Muscle of leg (tissue), 11 donors: ENCODE measurements around the gene RANBP9. TPM values are rescaled to one million over a fixed set of nuclear protein-coding genes. Genes with fewer than 3 reads are reported as not detected.

ENCODE experiments used
- DNase-seq: peaks from one replicate; pipeline ENCODE4 v3.0.0; 2013
- H3K27ac ChIP-seq: one replicate; pipeline ENCODE4 v1.5.1; 2013; ENCODE audit warnings: mild to moderate bottlenecking, low read length, control low read depth
- H3K27me3 ChIP-seq: one replicate; pipeline ENCODE4 v1.6.1; 2013; ENCODE audit warnings: low read length; ENCODE audit not compliant: control insufficient read depth, insufficient read depth
- H3K36me3 ChIP-seq: one replicate; pipeline ENCODE4 v1.6.1; 2013; ENCODE audit warnings: low read length; ENCODE audit not compliant: control insufficient read depth, insufficient read depth
- H3K4me1 ChIP-seq: one replicate; pipeline ENCODE4 v1.6.1; 2013; ENCODE audit warnings: low read length; ENCODE audit not compliant: control insufficient read depth, insufficient read depth
- H3K4me3 ChIP-seq: one replicate; pipeline ENCODE4 v1.5.1; 2013; ENCODE audit warnings: low read length, control low read depth
- H3K9me3 ChIP-seq: replicated peaks from 2 replicates; pipeline ENCODE4 v1.6.1; 2013; ENCODE audit warnings: low read depth, low read length; ENCODE audit not compliant: control insufficient read depth
- WGBS: methylation state at CpG from one replicate; pipeline ENCODE4 v1.1.5; 2013; ENCODE audit warnings: missing lambda C conversion rate; ENCODE audit not compliant: insufficient coverage; 5-methylcytosine and 5-hydroxymethylcytosine counted together
- polyA plus RNA-seq, 8 donors: library from polyadenylated mRNA; unstranded; fragments of 120-200 nt; gene quantifications; one replicate each; pipeline versions ENCODE4 v1.2.1 to v1.2.3, GENCODE V29; 2013; ENCODE audit warnings: inconsistent platforms in 1 of 8, low replicate concordance in 1 of 8; ENCODE audit not compliant: insufficient read length in 8 of 8, insufficient read depth in 1 of 8
- total RNA-seq: library from RNA; stranded (reverse); fragments of 120-200 nt; gene quantifications from one replicate; pipeline ENCODE4 v1.2.4, GENCODE V29; 2013

The RANBP9 gene
- total and polyA plus RNA-seq, 9 donors, result 23.4 to 35.6 (median 27.7) TPM

DNA sequence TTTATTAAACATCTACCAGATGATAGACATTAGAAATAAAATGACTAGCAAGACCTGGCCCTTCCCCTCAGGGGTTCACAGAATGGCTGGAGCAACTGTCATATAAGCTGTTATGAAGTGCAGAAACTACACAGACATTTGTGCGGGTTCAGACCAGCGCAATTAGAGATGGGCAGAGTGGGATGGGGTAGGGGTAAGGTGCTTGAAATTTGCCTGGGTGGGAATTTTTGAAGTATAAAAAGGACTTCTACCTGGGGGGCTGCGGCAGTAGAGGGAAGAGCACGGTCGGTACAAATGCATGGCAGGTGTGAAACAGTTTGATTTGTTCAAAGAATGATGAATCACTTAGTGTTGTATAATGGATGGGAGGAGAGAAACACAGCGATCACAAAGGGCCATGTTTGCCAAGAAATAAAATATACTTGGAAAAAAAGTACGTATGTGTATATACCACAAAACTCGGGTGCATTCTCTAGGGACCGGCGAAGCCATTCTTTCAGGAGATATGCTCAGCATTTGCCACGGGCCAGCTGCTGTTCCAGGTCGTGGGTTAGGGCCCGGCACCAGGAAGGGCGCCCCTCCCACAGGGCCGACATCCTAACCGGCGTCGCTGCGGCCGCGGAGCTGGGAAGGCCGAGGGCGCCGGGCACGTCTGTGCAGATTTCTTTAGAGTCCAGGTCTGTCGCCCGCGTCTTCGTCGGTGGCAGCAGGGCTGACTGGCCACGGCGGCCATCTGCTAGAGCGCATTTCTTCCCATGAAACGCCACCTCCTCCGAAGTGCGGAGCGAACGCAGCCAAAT is 97.3 kb downstream of the RANBP9 start:
- peak overlapping the region; percentile 86 for H3K4me3 ChIP-seq
- H3K27ac ChIP-seq, result peak overlapping the region; percentile 98
- DNase-seq, result no peak
- H3K36me3 ChIP-seq, result peaks cover 25% of the 10 kb centered on the region
- peaks cover 7% of the 10 kb centered on the region for H3K4me1 ChIP-seq
- 3% methylated on average over 37 of the region's 38 CpGs for WGBS
- H3K27me3 ChIP-seq, result no peaks in the 10 kb centered on the region
- H3K9me3 ChIP-seq, result no peaks in the 10 kb centered on the region

DNA sequence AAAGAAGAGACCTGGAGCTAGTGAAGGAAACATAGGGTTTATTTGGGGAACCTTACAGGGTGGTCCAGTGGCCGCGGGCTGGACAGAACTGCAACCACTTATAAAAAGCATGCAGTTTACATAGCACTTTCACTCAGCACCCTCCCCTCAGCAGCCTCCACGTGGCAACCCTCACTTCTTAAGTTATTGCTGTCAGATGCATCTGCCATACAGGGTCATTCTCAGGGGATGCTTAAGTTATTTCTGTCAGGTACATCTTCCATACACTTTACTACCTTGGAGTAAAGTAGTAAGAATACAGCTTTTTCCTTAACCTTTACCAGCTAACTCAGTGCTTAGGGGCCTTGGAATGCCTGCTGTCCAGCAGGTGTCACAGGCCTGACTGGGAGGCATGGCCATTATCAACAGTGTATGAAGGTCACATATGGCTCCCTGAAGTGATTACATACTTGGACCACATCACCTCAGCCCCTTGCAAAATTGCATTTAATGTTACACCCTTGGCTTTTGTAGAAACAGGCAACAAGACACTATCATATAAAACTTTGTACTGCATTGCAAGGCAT is 98.5 kb downstream of the RANBP9 start:
- DNase-seq, result no peak
- no peaks in the 10 kb centered on the region for H3K27me3 ChIP-seq
- no peak overlapping the region for H3K27ac ChIP-seq
- H3K9me3 ChIP-seq, result no peaks in the 10 kb centered on the region
- peaks cover 15% of the 10 kb centered on the region for H3K36me3 ChIP-seq
- H3K4me1 ChIP-seq, result peaks cover 7% of the 10 kb centered on the region
- H3K4me3 ChIP-seq, result no peak overlapping the region
- WGBS, result 61% methylated on average over 3 of the region's 3 CpGs

DNA sequence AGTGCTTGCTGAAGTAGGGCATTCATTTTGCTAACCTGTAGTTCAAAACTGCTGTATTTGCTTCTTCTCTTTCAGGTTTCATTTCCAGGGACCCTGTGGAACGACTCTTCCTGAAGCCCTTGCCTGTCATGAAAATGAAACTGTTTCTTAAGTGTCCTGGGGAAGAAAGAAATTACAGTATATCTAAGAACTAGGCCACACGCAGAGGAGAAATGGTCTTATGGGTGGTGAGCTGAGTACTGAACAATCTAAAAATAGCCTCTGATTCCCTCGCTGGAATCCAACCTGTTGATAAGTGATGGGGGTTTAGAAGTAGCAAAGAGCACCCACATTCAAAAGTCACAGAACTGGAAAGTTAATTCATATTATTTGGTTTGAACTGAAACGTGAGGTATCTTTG is 99.9 kb downstream of the RANBP9 start:
- H3K4me3 ChIP-seq, result no peak overlapping the region
- peaks cover 5% of the 10 kb centered on the region for H3K36me3 ChIP-seq
- no CpG with 5 or more reads among the region's 4 CpGs for WGBS
- no peaks in the 10 kb centered on the region for H3K9me3 ChIP-seq
- H3K27ac ChIP-seq, result no peak overlapping the region
- no peak for DNase-seq
- H3K27me3 ChIP-seq, result no peaks in the 10 kb centered on the region
- peaks cover 7% of the 10 kb centered on the region for H3K4me1 ChIP-seq

DNA sequence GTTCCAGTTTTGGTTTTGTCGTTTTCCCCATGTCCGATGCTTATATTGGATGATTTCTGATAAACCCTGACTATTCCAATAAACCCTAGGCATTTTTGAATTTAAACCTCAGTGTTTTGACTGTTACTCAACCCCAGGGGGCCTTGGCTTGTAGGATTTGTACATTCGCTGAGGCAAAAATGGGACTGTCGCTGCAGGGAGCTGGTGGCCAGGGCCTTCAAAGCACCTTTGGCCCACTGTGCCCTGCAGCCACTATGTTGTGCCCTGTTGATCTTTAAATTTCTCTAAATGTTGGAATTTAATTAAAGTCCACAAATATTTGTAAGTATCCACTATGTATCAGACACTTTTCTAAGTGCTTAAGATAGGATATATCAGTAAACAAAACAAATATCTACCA is 106.0 kb downstream of the RANBP9 start:
- no CpG with 5 or more reads among the region's 4 CpGs for WGBS
- Histone ChIP-seq H3K4me1 (no peaks in the 10 kb centered on the region), H3K4me3 (no peak overlapping the region), H3K36me3 (peaks cover 19% of the 10 kb centered on the region), H3K9me3 (no peaks in the 10 kb centered on the region), H3K27me3 (no peaks in the 10 kb centered on the region), H3K27ac (no peak overlapping the region)
- DNase-seq, result no peak

DNA sequence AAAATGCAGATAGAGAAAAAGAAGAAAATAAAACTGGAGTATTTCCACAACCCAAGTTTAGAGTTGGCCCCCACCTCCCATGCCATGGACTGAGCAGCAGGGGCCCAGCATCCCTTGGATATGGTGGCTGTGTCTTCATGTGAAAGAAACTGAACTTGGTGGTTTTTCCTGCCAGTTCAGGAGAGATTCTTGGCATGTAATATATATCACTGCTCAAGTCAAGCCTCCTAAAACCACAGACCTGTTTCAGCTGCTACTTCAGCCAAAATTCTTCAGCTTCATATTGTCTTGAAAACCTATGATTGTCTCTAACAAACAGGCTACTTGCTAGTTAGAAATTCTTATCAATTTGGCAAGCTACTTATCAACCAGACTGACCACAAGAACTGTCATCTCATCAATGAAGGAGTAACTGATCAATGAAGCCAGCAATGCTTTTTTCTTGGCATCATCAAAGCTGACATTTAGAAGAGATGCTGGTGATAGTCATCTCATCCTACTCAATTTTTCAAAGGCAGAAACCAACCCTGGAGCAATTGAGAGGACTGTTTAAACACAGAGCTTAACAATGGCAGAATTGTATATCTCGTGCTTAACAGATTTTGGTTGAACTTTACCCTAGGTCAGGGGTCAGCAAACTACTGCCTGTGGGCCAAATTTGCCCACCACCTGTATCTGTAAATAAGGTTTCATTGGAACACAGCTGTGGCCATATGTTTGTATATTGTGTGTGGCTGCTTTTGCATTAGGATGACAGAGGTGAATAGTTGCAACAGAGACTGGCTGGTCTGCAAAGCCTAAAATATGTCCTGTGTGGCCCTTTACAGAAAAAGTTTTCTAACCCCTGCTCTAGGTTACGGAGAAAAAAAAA is 106.9 kb downstream of the RANBP9 start:
- Histone ChIP-seq H3K4me3 (no peak overlapping the region), H3K4me1 (no peaks in the 10 kb centered on the region), H3K36me3 (peaks cover 20% of the 10 kb centered on the region), H3K27me3 (no peaks in the 10 kb centered on the region), H3K9me3 (no peaks in the 10 kb centered on the region), H3K27ac (no peak overlapping the region)
- DNase-seq, result no peak
- no CpG with 5 or more reads among the region's 2 CpGs for WGBS

DNA sequence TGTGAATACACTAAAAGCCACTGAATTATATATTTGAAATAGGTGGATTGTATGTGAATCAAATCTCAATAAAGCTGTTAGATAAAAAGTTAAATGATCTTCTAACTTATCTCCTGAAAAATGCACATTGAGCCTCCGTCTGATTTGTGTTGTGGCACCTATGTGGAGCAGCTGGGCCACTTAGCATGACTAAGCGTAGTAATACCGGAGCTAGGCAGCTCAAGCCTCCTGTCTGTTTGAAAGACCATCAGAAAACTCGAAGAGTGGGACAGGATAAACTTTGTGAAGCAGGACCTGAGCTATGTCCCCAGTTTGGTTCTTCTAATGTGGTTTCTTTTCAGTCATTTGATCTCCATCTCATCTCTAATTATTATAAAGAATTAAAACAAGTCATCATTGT is 107.5 kb downstream of the RANBP9 start:
- H3K27ac ChIP-seq, result no peak overlapping the region
- H3K9me3 ChIP-seq, result no peaks in the 10 kb centered on the region
- no peak for DNase-seq
- H3K27me3 ChIP-seq, result no peaks in the 10 kb centered on the region
- H3K4me3 ChIP-seq, result no peak overlapping the region
- WGBS, result 88% methylated on average over 3 of the region's 4 CpGs
- H3K36me3 ChIP-seq, result peaks cover 20% of the 10 kb centered on the region
- no peaks in the 10 kb centered on the region for H3K4me1 ChIP-seq

DNA sequence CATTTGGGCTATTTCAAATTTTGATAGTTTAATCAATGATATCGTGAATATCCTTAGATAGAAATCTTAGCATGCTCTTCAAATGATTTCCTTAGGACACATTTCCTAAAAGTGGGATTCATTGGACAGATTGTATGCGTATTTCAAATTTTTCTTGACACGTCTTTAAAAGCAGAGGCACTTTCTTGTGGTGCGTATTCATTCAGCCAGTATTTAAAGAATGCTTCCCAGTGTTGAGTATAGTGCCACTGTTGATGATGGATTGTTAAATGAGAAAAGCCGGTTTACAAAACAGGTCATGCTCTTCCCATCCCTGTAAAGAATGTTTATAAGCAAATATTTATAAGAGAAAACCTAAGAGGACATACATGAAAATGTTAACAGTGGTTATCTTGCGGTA is 111.6 kb downstream of the RANBP9 start:
- H3K4me1 ChIP-seq, result no peaks in the 10 kb centered on the region
- H3K36me3 ChIP-seq, result peaks cover 34% of the 10 kb centered on the region
- H3K27ac ChIP-seq, result no peak overlapping the region
- WGBS, result no CpG with 5 or more reads among the region's 6 CpGs
- no peaks in the 10 kb centered on the region for H3K9me3 ChIP-seq
- H3K27me3 ChIP-seq, result no peaks in the 10 kb centered on the region
- no peak overlapping the region for H3K4me3 ChIP-seq
- DNase-seq, result no peak

DNA sequence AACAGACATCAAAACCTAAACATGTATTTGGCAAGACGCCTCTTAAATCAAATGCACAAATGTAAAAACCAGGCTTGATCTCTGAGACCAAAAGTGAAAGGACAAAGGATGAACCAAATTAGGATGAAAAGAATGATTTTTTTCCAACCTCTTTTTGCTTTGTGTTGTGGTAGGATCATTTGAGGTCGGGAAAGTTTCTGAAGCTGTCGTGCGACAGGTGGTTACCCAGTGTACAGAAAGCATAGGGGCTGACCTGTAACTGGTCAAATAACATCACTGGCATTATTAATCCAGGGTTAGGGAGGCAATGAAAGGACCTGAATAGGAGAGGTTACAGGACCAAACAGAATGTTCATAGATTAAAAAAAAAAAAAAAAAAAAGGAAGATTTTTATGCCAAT is 114.6 kb downstream of the RANBP9 start:
- Histone ChIP-seq H3K4me1 (no peaks in the 10 kb centered on the region), H3K4me3 (no peak overlapping the region), H3K27me3 (no peaks in the 10 kb centered on the region), H3K27ac (no peak overlapping the region), H3K9me3 (no peaks in the 10 kb centered on the region), H3K36me3 (peaks cover 39% of the 10 kb centered on the region)
- WGBS, result no CpG with 5 or more reads among the region's 4 CpGs
- DNase-seq, result no peak

DNA sequence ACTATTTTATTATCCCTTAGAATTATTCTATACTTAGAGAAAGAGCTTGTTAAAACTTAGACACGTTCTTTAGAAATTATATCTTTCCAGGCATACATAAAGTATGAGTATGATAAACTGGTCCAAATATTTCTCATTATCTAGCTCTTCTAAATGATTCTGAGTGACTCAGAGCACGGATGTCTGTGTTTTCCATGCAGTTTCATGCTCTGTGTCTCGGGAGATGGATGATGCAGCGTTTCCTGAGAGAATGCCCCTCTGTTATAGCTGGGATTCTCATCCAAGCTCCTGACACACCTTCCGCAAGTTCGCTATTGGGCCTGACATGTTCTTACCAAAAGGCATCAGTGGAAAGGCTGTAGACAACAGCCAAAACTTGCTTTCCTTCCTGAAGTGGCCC is 117.9 kb downstream of the RANBP9 start:
- no peaks in the 10 kb centered on the region for H3K4me1 ChIP-seq
- no peaks in the 10 kb centered on the region for H3K9me3 ChIP-seq
- H3K27ac ChIP-seq, result no peak overlapping the region
- 82% methylated on average over 4 of the region's 6 CpGs for WGBS
- peaks cover 41% of the 10 kb centered on the region for H3K36me3 ChIP-seq
- no peak for DNase-seq
- no peaks in the 10 kb centered on the region for H3K27me3 ChIP-seq
- H3K4me3 ChIP-seq, result no peak overlapping the region

DNA sequence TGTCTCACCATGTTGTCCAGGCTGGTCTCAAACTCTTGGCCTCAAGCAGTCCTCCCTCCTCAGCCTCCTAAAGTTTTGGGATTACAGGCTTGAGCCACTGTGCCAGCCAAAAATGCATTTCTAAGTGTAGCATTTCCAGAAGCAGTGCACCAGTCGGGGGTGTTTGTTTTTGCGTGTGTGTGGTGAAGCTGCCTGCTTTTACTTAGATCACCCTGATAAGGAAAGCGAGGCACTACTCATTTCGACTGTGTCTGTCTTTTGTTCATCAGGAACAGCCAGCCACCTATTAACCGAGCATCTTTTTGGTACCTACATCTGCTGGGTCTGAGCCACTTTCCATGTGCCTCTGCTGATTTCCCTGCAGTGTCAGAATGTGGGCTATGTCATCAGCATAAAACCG is 118.5 kb downstream of the RANBP9 start:
- Histone ChIP-seq H3K27ac (no peak overlapping the region), H3K4me3 (no peak overlapping the region), H3K36me3 (peaks cover 40% of the 10 kb centered on the region), H3K4me1 (no peaks in the 10 kb centered on the region), H3K9me3 (no peaks in the 10 kb centered on the region), H3K27me3 (no peaks in the 10 kb centered on the region)
- DNase-seq, result no peak
- WGBS, result 92% methylated on average over 5 of the region's 6 CpGs
